ENCODE measurements around the gene PRR19. TPM values are rescaled to one million over a fixed set of nuclear protein-coding genes. Genes with fewer than 3 reads are reported as not detected.

PRR19 gene
- total and polyA plus RNA-seq, 4 donors: 0.27 to 0.43 (median 0.42) TPM; not detected in 1

DNA sequence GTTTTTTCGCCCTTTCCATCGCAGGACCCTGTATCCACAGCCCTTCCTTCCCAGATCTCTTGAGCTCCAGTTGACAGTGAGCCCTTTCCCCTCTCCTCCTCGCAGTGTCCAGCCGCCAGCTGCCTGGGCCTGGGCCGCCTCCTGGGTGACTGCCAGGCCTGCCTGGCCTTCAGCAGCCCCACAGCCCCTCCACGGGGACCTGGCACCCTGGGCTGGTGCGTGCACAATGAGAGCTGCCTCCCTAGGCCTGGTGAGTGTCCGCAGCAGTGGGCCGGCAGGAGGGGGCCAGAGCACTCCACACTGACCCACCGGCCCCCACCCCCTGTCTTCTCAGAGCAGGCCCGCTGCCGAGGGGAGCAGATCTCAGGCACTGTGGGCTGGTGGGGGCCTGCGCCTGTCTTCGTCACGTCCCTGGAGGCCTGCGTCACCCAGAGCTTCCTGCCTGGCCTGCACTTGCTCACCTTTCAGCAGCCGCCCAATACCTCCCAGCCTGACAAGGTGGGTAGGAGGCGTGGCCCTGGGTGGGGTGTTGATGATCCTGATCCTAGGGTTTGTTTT is 42.5 kb downstream of the PRR19 start:
- Histone ChIP-seq H3K27ac (ENCODE audit: low read depth in 1 of 2, low read length in 2 of 2) (no peak overlapping the region), H3K36me3 (ENCODE audit: control insufficient read depth in 4 of 4, insufficient read depth in 3 of 4, low read depth in 1 of 4, low read length in 3 of 4) (peaks cover 2 to 12% (median 3%) of the 10 kb centered on the region in 4 donors), H3K9me3 (ENCODE audit: control insufficient read depth in 4 of 4, low read length in 3 of 4) (no peaks in the 10 kb centered on the region), H3K27me3 (ENCODE audit: control insufficient read depth in 4 of 4, insufficient read depth in 4 of 4, low read length in 3 of 4) (no peaks in the 10 kb centered on the region), H3K9ac (ENCODE audit: low read depth in 1 of 2, low read length in 2 of 2) (no peak overlapping the region), H3K4me1 (ENCODE audit: control insufficient read depth in 4 of 4, insufficient read depth in 4 of 4, low read length in 3 of 4) (no peaks in the 10 kb centered on the region), H3K4me3 (ENCODE audit: low read depth in 1 of 3, low read length in 3 of 3) (no peak overlapping the region)
- 97% methylated on average over 18 of the region's 18 CpGs for WGBS
- TF ChIP-seq, protein P1, sequence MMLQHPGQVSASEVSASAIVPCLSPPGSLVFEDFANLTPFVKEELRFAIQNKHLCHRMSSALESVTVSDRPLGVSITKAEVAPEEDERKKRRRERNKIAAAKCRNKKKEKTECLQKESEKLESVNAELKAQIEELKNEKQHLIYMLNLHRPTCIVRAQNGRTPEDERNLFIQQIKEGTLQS (IDR thresholded peaks at IDR 0.05): no peak
- TF ChIP-seq HNF4G (IDR thresholded peaks at IDR 0.05) (no peak), SP1 (IDR thresholded peaks at IDR 0.05) (no peak), RAD21 (IDR thresholded peaks at IDR 0.05) (no peak), YY1 (IDR thresholded peaks at IDR 0.05) (no peak), GABPA (IDR thresholded peaks at IDR 0.05 in 1 of 2, conservative IDR thresholded peaks at IDR 0.05 in 1 of 2) (no peak), RXRA (IDR thresholded peaks at IDR 0.05) (no peak)
- DNase-seq (ENCODE audit: low spot score): no peak

DNA sequence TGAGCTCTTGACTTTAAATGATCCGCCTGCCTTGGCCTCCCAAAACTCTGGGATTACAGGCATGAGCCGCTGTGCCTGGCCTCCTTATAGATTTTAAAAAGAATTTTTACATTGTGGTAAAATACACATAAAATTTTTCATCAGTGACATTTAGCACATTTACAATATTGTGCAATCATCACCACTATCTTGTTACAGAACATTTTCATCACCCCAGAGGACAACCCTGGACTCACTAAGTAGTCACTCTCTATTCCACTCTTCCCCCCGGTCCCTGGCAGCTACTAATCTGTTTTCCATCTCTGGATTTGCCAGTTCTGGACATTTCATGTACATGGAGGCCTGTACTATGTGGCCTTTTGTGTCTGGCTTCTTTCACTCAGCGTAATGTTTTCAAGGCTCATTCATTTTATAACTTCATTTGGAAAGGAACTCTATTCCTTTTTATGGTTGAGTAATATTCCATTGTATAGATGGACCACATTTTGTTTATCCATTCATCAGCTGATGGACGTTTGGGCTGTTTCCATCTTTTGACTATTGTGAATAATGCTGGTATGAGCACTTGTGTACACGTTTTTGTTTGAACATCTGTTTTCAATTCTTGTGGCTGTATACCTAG is 43.4 kb downstream of the PRR19 start:
- no peak for DNase-seq (ENCODE audit: low spot score)
- Histone ChIP-seq H3K9me3 (ENCODE audit: control insufficient read depth in 4 of 4, low read length in 3 of 4) (no peaks in the 10 kb centered on the region), H3K27me3 (ENCODE audit: control insufficient read depth in 4 of 4, insufficient read depth in 4 of 4, low read length in 3 of 4) (no peaks in the 10 kb centered on the region), H3K4me3 (ENCODE audit: low read depth in 1 of 3, low read length in 3 of 3) (no peak overlapping the region), H3K9ac (ENCODE audit: low read depth in 1 of 2, low read length in 2 of 2) (no peak overlapping the region), H3K4me1 (ENCODE audit: control insufficient read depth in 4 of 4, insufficient read depth in 4 of 4, low read length in 3 of 4) (no peaks in the 10 kb centered on the region), H3K27ac (ENCODE audit: low read depth in 1 of 2, low read length in 2 of 2) (no peak overlapping the region), H3K36me3 (ENCODE audit: control insufficient read depth in 4 of 4, insufficient read depth in 3 of 4, low read depth in 1 of 4, low read length in 3 of 4) (peaks cover 2 to 12% (median 3%) of the 10 kb centered on the region in 4 donors)
- WGBS: 92% methylated on average over 6 of the region's 6 CpGs
- TF ChIP-seq NR2F2 (IDR thresholded peaks at IDR 0.05): no peak
- no peak for TF ChIP-seq HNF4G (IDR thresholded peaks at IDR 0.05)
- TF ChIP-seq FOXA2 (IDR thresholded peaks at IDR 0.05): no peak
- TF ChIP-seq, protein P2, sequence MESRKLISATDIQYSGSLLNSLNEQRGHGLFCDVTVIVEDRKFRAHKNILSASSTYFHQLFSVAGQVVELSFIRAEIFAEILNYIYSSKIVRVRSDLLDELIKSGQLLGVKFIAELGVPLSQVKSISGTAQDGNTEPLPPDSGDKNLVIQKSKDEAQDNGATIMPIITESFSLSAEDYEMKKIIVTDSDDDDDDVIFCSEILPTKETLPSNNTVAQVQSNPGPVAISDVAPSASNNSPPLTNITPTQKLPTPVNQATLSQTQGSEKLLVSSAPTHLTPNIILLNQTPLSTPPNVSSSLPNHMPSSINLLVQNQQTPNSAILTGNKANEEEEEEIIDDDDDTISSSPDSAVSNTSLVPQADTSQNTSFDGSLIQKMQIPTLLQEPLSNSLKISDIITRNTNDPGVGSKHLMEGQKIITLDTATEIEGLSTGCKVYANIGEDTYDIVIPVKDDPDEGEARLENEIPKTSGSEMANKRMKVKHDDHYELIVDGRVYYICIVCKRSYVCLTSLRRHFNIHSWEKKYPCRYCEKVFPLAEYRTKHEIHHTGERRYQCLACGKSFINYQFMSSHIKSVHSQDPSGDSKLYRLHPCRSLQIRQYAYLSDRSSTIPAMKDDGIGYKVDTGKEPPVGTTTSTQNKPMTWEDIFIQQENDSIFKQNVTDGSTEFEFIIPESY (IDR thresholded peaks at IDR 0.05): no peak
- TF ChIP-seq EGR1 (IDR thresholded peaks at IDR 0.05; ENCODE audit: low read depth in 2 of 2): no peak

DNA sequence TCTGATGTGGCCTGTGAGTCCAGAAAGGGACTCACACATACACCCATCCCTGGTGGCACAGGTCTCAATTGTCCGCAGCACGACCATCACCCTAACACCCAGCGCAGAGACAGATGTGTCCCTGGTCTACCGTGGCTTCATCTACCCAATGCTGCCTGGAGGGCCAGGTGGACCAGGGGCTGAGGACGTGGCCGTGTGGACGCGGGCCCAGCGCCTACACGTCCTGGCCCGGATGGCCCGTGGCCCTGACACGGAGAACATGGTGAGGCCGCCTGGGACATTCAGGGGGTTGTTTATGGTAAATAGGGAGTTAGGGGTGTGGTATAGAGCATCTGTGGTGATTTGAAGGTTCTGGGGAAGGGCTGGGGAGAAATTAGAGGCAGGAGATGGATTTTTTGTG is 46.3 kb downstream of the PRR19 start:
- TF ChIP-seq, protein P3, sequence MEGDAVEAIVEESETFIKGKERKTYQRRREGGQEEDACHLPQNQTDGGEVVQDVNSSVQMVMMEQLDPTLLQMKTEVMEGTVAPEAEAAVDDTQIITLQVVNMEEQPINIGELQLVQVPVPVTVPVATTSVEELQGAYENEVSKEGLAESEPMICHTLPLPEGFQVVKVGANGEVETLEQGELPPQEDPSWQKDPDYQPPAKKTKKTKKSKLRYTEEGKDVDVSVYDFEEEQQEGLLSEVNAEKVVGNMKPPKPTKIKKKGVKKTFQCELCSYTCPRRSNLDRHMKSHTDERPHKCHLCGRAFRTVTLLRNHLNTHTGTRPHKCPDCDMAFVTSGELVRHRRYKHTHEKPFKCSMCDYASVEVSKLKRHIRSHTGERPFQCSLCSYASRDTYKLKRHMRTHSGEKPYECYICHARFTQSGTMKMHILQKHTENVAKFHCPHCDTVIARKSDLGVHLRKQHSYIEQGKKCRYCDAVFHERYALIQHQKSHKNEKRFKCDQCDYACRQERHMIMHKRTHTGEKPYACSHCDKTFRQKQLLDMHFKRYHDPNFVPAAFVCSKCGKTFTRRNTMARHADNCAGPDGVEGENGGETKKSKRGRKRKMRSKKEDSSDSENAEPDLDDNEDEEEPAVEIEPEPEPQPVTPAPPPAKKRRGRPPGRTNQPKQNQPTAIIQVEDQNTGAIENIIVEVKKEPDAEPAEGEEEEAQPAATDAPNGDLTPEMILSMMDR (IDR thresholded peaks at IDR 0.05; ENCODE audit: low read depth, low read length, missing input control): no peak
- TF ChIP-seq HNF4G (IDR thresholded peaks at IDR 0.05): no peak
- TF ChIP-seq FOXA2 (IDR thresholded peaks at IDR 0.05): no peak
- no peak for TF ChIP-seq RXRA (IDR thresholded peaks at IDR 0.05)
- TF ChIP-seq RAD21 (IDR thresholded peaks at IDR 0.05): no peak
- TF ChIP-seq, protein P1 (IDR thresholded peaks at IDR 0.05): no peak
- TF ChIP-seq JUND (IDR thresholded peaks at IDR 0.05): no peak
- TF ChIP-seq FOXA1 (IDR thresholded peaks at IDR 0.05): no peak
- TF ChIP-seq YY1 (IDR thresholded peaks at IDR 0.05): no peak
- H3K4me3 ChIP-seq (ENCODE audit: low read depth in 1 of 3, low read length in 3 of 3): no peak overlapping the region
- no peak for DNase-seq (ENCODE audit: low spot score)
- no peak overlapping the region for H3K27ac ChIP-seq (ENCODE audit: low read depth in 1 of 2, low read length in 2 of 2)
- H3K36me3 ChIP-seq (ENCODE audit: control insufficient read depth in 4 of 4, insufficient read depth in 3 of 4, low read depth in 1 of 4, low read length in 3 of 4): peaks cover 0 to 16% (median 5%) of the 10 kb centered on the region in 4 donors
- H3K9ac ChIP-seq (ENCODE audit: low read depth in 1 of 2, low read length in 2 of 2): no peak overlapping the region
- H3K27me3 ChIP-seq (ENCODE audit: control insufficient read depth in 4 of 4, insufficient read depth in 4 of 4, low read length in 3 of 4): no peaks in the 10 kb centered on the region
- 95% methylated on average over 14 of the region's 14 CpGs for WGBS
- no peaks in the 10 kb centered on the region for H3K4me1 ChIP-seq (ENCODE audit: control insufficient read depth in 4 of 4, insufficient read depth in 4 of 4, low read length in 3 of 4)
- H3K9me3 ChIP-seq (ENCODE audit: control insufficient read depth in 4 of 4, low read length in 3 of 4): no peaks in the 10 kb centered on the region
